GM08714 (cell line): ENCODE data around the gene ROCK1.
"Not testable (repeated sequence)": the region's sequence is repeated elsewhere in the genome, so short reads cannot be mapped to it uniquely, and the experiment has no call there.

Experiments used
- H3K4me3 ChIP-seq: fragments of 200-500 bp; sonication (Bioruptor generic); 2 replicates; pipeline ENCODE4 v1.5.1; 2014; ENCODE audit warnings: mild to moderate bottlenecking, low read length, inconsistent platforms
- ZNF274 ChIP-seq: IDR thresholded peaks from 2 replicates; pipeline ENCODE4 v1.6.1; 2012; ENCODE audit warnings: mild to moderate bottlenecking, low read depth, low read length

Gene ROCK1

DNA sequence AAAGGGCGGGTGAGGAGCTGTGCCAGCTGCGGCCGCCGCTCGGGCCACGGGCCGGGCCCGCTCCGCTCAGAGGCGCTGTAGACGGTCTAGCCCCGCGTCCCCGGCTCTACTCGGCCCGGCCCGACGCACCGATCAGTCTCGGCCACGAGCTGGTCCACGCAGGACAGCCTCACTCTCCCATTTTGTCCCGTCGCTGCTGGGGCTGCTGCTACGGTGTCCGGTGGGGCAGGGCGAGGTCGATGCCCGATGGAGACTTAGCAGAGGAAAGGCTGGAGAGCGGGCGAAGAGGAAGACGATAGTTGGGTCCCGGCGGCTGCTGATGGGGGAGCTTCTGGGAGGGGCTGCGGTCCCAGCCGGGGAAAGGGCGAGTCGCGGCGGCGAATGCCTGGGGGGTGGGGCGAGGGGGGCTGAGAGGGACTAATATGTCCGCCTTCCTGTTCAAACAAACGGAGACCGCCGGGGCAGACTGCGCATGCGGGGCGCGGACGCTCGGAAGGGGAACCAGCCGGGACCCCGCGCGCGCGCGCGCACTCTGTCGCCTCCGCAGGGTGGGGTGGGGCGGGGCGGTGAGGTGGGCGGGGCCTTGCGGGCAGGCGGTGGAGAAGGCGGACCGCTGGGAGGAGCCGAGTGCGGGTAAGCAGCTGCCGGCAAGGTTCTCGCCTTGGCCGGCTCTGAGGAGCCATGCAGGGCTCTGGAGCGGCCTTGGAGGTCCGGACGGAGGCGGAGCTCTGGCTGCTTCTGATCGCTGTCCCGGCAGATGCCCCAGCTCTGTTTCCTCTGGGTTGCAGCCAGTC, at the start of gene ROCK1:
ROCK1 (minus strand) TSS at position 468 of the 794 bp plus-strand sequence. CDS start 903 bp downstream, outside the sequence.
- no peak for TF ChIP-seq ZNF274
- peak within 1 kb of the TSS; percentile 93 for H3K4me3 ChIP-seq

DNA sequence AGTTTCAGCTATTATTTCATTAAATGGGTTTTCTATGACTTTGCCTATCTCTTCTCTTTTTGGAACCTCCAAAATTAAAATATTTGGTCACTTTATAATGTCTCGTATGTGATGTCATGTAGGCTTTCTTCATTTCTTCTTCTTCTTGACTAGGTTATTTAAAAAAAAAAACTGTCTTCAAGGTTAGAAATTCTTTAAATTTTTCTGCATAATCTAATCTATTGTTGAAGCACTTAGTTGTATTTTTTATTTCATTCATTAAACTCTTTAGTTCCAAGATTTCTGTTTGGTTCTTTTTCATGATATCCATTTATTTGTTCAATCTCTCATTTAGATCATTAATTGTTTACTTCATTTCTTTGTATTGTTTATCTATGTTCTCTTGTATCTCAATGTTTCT, 43.8 kb upstream of the ROCK1 start:
- no peak overlapping the region for H3K4me3 ChIP-seq
- no peak for TF ChIP-seq ZNF274

- H3K4me3 ChIP-seq: no peak overlapping the region
- no peak for TF ChIP-seq ZNF274
These were observed 34.4 kb upstream of the ROCK1 start for GRCh38 chr18:21146016-21146415.

GRCh38 chr18:21145371-21145770, 33.8 kb upstream of the ROCK1 start:
- no peak for TF ChIP-seq ZNF274
- no peak overlapping the region for H3K4me3 ChIP-seq

DNA sequence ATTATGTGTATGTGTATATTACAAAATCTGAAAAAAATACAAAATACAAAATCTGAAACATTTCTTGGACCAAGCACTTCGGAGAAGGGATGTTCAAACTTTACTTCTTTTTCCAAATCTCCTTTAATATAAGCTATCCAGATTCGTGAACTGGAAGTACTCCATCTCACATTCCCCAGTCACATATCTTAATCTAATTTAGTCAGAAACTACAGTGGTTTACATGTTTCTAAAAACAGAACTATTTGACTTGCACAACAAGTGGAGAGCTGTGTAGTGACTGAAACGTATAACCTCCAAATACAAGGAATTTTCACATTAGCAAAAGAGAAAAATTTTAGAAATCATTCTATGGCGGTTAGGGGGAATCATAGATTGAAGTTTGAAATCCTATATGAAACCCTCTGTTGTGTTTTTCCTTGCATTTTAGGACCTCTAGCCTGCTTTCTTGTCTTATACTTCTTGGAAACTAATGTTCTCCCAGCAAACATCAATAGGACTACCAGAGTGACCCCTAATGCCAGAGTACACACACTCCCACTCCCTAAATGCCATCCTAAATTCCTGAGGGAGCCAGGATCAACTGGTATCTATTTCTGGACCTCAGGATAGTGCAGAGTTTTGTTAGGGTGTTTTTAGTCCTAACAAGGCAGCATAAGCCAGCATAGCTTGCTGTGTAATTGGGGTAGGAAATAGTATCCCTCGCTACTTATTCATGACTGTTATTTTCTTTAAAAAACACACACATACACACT, 30.2 kb upstream of the ROCK1 start:
- no peak for TF ChIP-seq ZNF274
- H3K4me3 ChIP-seq: no peak overlapping the region

DNA sequence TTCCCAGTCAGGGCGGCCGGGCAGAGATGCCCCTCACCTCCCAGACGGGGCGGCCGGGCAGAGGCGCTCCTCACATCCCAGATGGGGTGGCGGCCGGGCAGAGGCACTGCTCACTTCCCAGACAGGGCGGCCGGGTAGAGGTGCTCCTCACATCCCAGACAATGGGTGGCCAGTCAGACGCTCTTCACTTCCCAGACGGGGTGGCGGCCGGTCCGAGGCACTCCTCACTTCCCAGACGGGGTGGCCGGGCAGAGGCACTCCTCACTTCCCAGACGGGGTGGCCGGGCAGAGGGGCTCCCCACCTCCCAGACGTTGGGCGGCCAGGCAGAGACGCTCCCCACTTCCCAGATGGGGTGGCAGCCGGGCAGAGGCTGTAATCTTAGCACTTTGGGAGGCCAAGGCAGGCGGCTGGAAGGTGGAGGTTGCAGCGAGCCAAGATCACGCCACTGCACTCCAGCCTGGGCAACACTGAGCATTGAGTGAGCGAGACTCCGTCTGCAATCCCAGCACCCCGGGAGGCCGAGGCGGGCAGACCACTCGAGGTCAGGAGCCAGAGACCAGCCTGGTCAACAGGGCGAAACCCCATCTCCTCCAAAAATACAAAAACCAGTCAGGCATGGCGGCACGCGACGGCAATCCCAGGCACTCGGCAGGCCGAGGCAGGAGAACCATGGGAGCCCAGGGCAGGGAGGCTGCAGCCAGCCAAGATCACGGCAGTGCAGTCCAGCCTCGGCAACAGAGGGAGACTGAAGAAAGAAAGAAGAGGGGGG, 26.3 kb upstream of the ROCK1 start:
- not testable (repeated sequence) for H3K4me3 ChIP-seq

DNA sequence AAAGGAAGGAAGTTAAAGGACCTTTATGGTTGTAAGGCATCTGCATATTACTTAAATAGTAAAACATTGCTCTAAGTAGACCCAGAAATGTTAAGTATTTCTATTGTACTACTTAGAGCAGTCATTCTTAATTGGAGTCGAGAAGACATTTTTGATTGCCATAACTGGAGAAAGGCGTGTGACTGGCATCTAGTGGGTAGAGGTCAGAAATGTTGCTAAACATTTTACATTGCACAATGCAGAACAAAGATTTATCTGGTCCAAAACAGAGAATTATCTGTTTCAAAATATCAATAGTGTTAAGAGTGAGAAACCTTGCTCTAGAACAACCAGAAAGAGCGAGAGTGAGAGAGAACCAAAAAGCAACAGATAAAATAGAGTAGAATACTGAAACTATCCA, 23.3 kb upstream of the ROCK1 start:
- TF ChIP-seq ZNF274: no peak
- H3K4me3 ChIP-seq: no peak overlapping the region

DNA sequence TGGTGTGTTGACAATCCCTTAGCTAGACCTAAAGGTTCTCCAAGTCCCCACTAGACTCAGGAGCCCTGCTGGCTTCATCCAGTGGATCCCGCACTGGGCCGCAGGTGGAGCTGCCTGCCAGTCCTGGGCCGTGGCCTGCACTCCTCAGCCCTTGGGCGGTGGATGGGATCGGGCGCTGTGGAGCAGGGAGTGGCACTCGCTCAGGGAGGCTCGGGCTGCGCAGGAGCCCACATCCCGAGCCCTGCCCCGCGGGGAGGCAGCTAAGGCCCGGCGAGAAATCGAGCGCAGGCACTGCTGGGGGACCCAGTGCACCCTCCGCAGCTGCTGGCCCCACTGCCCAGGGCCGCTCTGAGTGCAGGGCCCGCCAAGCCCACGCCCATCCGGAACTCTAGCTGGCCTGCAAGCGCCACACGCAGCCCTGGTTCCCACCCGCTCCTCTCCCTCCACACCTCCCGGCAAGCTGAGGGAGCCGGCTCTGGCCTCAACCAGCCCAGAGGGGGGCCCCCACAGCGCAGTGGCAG, 20.8 kb upstream of the ROCK1 start:
- TF ChIP-seq ZNF274: no peak
- no peak overlapping the region for H3K4me3 ChIP-seq

- no peak overlapping the region for H3K4me3 ChIP-seq
- no peak for TF ChIP-seq ZNF274
These were observed 20.1 kb upstream of the ROCK1 start for GRCh38 chr18:21131698-21132227.

- TF ChIP-seq ZNF274: no peak
- H3K4me3 ChIP-seq: no peak overlapping the region
These were observed 18.1 kb upstream of the ROCK1 start for GRCh38 chr18:21129566-21130216.

GRCh38 chr18:21123290-21123926, 11.8 kb upstream of the ROCK1 start:
- no peak overlapping the region for H3K4me3 ChIP-seq

DNA sequence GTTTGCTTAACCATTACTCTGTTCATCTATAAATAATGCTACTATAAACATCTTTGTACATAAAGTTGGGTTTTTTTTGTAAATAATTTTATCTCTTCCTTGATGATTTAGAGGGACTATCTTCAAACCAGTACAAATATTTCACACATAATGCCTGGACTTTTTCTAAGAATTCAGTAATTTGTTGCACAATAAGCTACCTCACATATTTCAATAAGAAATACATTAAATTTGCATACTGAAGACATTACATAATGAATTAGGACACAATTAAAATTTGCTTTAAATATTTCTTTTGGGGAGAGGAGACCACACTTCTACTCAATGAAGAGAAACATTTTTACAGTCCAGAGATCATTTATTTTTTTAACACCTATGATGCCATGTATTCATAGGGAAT, 7.2 kb upstream of the ROCK1 start:
- H3K4me3 ChIP-seq: no peak overlapping the region
- no peak for TF ChIP-seq ZNF274

More at GRCh38 chr18:21123290-21123926, 11.8 kb upstream of the ROCK1 start:
- no peak for TF ChIP-seq ZNF274

- no peak for TF ChIP-seq ZNF274
- H3K4me3 ChIP-seq: no peak overlapping the region
These were observed 6.0 kb upstream of the ROCK1 start for GRCh38 chr18:21117409-21118131.
